ENCODE data around the gene PGAP2.
"Not testable (repeated sequence)": the region's sequence is repeated elsewhere in the genome, so short reads cannot be mapped to it uniquely, and the experiment has no call there.

Gene PGAP2

DNA sequence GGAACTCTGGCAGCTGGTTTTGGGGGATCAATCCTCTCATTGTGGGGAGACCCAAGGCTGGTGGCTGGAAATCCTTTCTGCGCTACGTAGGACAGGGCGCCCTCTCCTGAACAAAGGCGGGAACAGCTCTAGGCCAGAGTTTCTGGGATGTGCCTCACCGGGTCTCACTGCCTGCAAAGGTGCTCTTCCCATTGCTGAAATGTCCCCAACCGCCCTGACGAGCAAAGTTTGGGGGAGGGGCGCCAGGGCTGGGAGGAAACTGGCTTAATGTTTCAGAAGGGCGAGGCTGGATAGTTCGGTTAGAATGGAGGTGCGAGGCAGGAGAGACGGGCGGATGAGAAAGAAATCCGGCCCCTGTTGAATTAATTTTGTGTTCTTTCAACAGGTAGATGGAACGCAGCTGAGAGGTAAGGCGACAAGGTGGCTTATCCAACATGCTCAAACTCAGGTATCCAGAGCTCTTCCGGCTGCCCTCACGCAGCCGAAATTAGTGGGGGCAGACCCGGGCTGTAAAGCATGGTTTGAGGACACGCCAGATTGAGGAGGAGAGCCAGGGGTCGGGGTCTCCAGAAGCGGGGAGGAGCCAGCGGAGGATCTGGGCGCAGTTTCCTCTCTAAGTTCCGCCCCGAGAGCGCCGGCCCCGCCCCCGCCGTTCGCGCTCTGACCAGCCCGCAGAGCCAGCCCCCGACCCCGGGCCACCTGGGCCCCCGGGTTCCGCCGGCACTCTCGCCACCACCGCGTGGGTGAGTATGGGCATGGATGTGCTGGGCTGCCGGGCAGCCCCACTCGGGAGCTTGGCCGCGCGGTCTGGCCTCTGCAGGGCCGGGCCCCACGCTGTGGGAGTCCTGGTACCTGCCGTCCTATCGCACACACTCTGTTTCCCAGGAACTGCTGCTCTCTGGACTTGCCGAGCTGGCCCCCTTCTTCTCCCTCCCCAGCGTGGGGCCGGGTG lies at the start of gene PGAP2:
Gene PGAP2, plus strand, starts transcription at position 652 of the 952 bp plus-strand sequence. CDS start 2,700 bp downstream, outside the sequence.
- peak; percentile 74 for DNase-seq

DNA sequence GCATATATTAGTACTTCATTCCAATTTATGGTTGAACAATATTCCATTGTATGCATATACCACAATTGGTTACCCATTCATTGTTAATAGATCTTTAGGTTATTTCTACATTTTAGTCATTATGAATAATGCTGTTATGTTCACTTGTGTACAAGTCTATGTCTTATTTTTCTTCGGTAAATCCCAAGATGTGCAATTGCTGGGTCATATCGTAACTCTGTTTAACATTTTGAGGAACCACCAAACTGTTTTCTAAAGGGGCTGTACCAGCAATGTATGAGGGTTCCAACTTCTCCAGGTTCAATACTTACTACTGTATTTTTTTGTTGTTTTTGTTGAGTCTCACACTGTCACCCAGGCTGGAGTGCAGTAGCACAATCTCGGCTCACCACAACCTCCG lies 44.1 kb upstream of the PGAP2 start:
- DNase-seq = peak; percentile 38

DNA sequence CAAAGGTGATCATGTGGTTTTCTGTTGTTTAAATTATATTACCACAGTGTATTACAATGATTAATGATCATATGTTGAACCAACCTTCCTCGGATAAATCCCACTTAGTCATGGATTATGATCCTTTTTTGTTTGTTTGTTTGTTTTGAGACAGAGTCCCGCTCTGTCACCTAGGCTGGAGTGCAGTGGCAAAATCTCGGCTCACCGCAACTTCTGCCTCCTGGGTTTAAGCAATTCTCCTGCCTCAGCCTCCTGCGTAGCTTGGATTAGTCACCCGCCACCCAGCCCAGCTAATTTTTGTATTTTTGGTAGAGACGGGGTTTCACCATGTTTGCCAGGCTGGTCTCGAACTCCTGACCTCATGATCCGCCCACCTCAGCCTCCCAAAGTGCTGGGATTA lies 41.5 kb upstream of the PGAP2 start:
- not testable (repeated sequence) for DNase-seq

DNA sequence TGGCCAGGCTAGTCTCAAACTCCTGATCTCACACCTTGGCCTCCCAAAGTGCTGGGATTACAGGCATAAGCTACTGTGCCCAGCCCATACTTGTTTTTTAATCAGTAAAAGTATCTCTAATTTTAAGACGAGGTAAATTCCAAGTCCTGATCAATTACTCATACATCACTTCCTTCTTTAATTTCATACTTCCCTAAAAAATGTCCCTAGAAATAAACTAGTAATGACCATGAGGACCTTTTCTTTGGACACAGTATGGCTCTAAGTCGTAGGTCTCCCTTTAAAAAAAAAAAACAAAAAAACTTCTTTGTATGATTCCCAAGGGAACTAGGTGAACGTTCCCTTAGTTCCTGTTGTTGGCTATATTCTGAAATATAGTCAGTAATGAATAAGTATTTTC lies 40.8 kb upstream of the PGAP2 start:
- DNase-seq = peak; percentile 42

DNA sequence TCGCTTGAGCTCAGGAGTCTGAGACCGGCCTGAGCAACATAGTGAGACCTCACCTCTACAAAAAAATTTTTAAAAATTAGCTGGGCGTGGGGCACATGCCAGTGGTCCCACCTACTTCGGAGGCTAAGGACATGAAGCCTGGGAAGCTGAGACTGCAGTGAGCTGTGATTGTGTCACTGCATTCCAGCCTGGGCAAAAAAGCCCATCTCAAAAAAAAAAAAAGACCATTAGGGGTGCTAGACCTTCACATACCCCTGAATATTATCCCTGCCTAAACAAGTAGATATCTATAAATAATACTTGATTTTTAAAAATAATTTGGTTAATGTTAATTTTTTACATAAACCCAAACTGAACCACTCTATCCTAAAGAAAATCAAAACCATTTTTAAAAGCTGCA lies 35.2 kb upstream of the PGAP2 start:
- no peak for DNase-seq

DNA sequence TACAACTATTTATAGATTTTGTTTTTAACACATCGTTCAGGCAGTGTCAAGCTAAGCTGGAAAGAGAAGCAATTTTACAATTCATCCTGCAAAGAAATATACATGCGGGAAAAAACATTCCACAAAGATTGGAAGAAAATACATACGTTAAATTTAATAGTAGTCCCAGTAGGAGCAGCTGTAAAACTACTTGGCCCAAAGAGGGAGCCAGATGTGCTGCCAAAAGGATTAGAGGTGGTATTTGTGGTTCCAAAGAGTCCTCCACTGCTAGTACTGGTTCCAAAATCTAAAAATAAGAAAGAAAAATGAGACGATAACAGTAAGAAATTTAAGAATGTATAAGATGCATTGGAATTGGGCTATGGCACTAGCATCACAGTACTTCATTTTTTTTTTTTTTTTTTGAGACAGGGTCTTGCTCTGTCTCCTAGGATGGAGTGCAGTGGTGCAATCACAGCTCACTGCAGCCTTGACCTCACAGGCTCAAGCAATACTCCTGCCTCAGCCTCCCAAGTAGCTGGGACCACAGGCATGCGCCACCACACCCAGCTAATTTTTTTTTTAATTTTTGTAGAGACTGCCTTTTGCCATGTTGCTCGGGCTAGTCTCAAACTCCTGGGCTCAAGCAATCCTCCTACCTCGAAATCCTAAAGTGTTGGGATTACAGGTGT lies 32.5 kb upstream of the PGAP2 start:
- DNase-seq = no peak

DNA sequence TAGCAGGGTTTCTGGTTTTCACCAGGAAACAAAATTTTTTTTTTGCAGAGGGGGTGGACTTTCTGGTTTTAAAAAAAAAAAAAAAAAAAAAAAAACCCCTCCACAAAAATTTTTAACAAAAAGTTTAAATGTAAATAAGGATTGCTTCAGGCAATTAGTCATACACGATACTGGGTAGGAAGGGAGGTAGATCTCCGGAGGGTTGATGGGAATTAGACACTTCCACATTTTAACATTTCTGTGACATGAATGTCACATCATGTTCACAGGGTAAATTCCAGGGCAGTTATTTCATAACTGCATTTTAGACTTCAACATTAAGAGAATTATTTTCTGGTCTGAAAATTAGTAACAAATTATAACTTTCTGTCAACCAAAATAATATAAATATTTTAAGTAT lies 26.9 kb upstream of the PGAP2 start:
- DNase-seq = peak; percentile 88

DNA sequence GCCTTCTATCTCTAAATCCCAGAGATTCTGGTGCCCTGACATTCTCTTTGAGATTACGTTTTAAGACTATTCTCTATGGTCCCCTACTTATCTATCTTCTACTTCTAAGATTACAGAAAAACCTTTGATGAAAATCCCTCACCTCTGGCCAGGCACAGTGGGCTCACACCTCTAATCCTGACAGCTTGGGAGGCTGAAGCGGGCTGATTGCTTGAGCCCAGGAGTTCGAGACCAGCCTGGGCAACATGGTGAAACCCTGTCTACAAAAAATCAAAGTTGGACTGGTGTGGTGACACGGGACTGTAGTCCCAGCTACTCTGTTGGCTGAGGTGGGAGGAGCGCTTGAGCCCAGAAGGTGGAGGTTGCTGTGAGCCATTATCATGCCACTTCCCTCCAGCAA lies 25.4 kb upstream of the PGAP2 start:
- DNase-seq = no peak

DNA sequence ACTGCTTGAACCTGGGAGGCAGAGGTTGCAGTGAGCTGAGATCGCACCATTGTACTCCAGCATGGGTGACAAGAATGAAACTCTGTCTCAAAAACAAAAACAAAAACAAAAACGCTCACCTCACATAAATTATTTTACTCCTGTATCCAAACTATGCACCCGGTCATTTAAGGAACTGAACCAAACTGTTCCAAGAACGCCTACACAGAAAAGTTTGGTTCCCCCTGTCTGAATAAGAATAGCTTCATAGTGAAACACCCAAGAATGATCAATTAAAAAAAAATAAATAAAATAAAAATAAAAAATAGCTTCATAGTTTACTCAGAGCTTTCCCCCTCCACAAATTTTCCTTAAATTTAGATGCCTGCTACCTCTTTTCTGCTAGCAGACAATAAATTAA lies 24.7 kb upstream of the PGAP2 start:
- DNase-seq = peak; percentile 68

DNA sequence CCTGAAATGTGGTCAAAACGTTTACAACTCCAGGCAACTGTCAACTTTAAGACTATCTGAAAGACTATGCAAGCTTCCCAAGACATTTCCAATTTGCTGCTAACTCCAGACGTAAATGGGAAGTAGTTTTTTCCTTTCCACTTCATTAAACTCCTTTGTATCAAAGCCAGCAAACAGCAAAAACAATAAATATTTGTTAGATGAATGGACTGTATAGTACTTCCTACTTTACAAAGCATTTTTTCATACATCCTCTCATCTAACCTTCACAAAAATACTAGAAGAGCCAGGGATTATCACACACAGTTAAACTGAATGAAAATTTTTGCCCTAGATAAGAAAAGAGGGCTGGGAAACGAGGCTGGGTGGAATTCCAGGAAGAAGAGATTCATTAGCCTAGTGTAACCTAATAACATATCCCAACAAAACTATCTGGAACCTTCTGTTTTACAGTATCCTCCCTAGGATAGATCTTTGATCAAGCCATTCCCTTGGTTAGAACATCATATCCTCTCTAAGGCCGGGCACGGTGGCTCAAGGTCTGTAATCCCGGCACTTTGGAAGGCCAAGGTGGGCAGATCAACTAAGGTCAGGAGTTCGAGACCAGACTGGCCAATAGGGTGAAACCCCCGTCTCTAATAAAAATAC lies 21.5 kb upstream of the PGAP2 start:
- DNase-seq = no peak

DNA sequence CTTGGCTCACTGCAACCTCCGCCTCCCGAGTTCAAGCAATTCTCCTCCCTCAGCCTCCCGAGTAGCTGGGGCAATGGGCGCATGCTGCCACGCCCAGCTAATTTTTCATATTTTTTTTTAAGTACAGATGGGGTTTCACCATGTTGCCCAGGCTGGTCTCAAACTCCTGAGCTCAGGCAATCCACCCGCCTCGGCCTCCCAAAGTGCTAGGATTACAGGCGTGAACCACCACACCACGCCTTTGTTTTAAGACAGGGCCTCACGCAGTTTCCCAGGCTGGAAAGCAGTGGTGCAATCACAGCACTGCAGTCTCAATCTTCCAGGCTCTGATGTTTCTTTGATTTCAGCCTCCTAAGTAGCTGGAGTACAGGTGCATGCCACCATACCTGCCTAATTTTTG lies 14.0 kb upstream of the PGAP2 start:
- not testable (repeated sequence) for DNase-seq

DNA sequence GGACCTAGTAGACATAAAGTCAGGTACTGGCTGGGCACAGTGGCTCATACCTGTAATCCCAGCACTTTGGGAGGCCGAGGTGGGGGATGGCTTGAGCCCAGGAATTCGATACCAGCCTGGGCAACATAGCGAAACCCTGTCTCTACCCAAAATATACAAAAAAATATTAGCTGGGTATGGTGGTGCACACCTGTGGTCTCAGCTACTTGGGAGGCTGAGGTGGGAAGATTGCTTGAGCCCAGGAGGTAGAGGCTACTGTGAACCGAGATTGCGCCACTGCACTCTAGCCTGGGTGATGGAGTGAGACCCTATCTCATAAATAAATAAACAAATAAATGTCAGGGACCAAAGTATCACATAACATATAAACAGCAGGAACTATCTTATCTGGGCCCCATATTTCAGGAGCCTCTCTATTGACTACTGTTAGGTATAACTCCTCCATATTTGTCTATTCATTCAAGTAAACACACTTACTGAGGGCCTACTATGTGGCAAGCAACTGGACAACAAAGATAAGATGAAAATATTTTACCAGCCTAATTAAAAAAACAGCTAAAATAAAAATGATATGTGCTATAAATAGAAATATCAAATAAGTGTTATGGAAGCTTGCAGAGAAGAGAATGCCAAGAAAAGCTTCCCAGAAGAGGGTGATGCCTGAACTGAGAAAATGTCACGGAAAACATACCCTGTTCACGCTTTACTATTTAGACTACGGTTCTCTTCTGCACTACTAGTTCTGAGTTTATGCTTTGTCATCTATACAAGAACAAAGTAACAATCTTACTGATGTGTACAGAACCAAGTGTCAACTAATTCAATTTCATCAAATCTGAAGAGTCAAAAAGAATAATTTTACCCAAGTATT lies 13.0 kb upstream of the PGAP2 start:
- no peak for DNase-seq

DNA sequence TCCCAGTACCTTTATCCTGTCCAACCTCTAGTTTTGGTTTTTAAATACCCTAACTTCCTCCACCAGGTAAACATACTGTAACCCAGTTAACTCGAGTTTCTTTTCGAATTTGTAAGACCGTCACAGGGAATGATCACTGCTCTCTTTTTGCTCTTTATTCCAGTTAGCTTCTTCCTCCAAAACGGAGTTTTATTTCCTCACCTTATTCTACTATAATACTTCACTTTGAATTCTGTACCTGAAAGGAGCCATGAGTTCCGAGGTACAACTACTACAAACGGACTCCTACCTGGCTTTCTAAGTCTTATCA lies 12.4 kb upstream of the PGAP2 start:
- no peak for DNase-seq

DNA sequence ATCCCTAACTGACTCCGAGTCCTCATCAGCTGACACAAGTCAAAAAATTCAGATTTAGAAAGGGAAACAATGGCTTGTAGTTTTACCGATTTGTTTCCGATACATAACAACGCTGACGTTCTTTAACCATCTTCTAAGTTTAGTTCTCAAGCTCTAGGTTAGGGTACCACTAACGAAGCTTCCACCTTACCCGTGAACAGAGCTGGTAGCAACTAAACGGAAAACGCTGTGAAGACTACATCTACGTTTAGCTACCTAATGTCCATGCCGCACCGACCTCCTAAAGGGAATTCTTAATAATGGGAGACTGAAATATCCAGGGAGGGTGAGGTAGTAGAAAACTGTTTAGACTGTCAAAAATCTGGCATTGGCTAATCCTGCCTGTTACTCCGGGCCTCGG lies 12.0 kb upstream of the PGAP2 start:
- DNase-seq = no peak

DNA sequence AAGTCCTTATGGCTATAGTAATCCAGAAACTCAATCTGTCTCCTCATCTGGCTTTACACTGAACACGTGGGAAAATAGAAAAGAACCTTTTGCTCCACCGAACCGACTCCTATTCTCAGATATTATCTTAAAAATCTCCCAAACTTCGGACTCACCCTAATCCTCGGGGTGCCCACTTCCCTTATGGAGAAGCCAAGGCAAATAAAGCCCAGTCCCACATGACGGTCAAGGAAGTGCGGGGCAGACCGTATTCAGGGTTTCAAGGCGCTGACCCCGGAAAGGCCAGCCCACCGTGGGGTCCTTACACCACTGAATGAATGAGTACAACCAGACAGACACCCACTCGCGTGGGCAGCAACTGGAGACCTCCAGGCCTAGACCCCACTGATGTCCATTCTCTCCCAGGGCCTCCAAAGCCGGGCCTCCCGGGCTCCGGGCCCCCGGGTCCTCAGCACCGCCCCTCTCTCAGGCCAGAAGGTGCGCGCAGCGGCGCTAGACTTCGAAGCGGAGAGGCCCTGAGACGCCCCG lies 11.5 kb upstream of the PGAP2 start:
- DNase-seq = peak; percentile 42

DNA sequence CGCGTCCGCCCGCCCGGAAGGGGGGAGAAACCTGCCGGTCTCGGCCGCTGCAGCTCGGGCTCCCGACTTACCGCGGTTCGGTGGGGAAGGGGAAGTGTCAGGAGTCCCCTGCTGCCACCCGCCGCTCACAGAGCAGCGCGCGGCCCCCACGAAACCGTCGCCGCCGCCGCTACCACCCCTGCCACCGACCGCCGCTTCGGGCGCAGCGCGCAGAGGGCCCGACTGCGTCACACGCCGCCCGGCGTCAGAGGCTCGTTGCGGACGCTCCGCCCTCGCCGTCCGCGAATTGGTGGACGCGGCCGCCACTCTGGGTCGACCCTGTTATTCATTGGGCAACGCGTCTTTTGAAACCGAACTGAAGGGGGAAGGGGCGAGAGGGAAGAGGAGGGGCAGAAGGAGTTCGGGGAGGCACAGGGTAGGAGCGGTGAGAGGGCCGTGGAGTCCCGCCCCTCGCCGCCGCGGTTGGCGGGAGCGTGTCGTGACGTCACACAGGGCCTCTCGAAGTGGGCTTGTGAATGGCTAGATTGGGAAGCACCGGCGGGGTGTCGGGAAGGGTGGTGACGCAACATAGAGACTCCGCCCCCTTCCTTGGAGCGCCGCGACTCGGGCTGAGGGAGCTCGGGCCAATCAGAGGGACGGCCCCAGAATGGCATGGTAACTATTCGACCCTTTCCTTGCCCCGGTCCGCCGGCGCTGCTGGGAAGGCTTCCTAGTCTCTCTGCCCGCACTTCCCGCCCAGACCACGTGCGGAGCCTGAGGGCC lies 10.8 kb upstream of the PGAP2 start, which contains the start of gene NUP98:
Gene NUP98, minus strand, starts transcription at position 226 of the 762 bp plus-strand sequence. CDS start 15,437 bp downstream, outside the sequence.
- DNase-seq = peak; percentile 100

DNA sequence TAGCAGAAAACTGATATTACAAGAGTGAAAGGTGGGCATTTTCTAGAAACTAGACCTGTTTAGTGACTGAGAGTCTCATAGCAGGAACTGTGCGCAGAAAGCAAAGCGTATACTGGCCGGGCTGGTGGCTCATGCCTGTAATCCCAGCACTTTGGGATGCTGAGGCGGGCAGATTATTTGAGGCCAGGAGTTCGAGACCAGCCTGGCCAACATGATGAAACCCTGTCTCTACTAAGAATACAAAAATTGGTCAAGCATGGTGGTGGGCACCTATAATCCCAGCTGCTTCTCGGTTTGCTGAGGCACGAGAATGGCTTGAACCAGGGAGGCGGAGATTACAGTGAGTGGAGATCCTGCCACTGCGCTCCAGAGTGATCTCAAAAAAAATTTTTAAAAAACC lies 9.2 kb upstream of the PGAP2 start:
- DNase-seq = no peak

DNA sequence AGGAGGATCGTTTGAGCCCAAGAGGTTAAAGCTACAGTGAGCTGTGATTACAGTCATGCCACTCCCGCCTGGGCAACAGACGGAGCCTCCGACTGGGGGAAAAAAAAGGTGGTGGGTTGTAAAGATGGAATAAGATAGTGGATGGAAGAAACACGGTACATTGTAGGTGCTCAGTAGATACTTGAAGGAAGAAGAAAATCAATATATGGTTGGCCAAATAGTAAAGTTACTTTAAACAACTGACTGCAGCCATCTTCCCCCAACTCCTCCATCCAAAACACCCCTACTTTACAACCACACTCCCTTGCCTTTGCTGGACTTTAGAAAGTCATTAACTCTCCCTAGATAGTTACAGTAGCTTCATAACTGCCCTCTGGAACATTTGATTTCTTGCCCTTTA lies 8.5 kb upstream of the PGAP2 start:
- no peak for DNase-seq

DNA sequence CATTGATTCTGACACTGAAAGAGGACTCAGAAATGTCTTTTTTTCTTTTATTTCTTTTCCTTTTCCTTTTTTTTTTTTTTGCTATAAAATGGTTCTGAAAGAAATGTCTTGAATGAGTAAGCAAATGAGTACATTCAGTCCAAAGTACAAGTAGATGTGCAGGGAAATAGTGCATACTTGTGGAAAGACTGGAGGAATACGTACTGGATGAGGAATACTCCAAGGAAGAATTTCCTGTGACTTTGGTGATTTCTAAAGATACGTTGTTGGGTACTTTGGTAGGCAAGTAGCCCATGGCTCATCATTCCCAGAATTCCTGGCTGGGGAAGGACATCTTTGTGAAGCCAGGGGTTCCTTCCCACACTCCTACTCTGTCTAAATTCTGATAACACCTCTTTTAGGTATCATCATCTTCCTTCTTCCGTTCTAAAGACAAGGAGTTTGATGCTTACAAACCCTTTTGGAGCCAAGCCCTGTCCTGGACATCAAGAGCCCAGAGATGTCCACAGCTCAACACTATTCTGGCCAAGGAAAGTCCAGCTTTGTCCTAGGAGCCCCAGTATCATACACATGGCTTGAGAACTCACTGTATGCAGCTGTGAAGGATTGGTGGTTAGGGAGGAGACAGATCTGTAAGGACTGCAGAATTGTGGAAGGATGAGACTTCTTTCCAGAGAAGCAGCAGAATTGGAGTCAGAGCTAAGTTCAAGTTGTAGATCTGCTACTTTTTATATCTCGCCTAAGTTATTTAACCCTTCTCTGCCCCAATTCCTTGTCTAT lies 6.2 kb upstream of the PGAP2 start:
- DNase-seq = no peak

DNA sequence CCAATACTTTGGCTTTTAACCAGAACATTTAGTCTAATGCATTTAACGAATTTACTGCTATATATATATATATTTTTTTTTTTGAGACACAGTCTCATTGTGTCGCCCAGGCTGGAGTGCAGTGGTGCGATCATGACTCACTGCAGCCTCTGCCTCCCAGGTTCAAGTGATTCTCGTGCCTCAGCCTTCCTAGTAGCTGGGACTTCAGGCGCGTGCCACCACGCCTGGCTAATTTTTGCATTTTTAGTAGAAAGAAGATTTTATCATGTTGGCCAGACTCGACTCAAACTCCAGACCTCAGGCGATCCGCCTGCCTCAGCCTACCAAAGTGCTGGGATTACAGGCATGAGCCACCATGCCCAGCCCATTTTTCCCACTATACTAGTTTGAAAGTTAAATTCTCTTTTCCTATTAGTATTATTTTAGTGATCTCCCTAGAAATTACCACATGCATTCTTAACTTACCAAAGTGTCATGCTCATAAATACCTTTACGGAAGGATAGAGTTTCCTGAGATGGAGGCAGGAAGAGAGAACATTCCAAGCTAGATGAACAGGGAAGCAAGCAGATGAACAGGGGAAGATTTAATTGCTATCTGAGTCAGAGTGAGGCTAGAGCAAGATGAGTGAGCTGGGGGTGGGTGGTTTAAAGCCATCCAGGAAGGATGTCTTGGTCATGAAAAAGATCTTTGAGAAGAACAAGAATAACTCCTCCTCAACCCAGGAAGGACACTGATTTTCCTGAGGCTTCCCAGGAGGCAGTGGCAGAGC lies 4.4 kb upstream of the PGAP2 start:
- no peak for DNase-seq
